ENCODE measurements around the gene USP24.

DNA sequence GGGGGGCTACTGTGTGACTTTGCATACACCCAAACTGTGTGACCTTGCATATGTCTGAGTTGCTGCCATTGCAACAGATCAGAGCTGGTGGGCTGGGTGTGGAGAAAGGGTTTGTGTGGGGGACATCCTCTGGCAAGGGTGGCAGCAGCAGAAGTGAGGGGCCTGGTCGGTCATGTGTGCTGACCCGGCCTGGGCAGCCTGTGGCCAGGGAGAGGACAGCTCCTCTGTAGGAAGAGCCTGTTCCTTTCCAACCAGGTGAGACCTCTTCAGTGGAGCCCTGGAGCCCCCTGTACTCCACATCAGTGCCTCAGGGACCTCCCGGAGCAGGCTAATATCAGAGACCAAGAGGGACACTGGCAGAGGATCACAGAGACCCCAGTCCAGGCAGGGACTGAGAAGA lies 167.6 kb downstream of the USP24 start:
- TF ChIP-seq, protein P1, sequence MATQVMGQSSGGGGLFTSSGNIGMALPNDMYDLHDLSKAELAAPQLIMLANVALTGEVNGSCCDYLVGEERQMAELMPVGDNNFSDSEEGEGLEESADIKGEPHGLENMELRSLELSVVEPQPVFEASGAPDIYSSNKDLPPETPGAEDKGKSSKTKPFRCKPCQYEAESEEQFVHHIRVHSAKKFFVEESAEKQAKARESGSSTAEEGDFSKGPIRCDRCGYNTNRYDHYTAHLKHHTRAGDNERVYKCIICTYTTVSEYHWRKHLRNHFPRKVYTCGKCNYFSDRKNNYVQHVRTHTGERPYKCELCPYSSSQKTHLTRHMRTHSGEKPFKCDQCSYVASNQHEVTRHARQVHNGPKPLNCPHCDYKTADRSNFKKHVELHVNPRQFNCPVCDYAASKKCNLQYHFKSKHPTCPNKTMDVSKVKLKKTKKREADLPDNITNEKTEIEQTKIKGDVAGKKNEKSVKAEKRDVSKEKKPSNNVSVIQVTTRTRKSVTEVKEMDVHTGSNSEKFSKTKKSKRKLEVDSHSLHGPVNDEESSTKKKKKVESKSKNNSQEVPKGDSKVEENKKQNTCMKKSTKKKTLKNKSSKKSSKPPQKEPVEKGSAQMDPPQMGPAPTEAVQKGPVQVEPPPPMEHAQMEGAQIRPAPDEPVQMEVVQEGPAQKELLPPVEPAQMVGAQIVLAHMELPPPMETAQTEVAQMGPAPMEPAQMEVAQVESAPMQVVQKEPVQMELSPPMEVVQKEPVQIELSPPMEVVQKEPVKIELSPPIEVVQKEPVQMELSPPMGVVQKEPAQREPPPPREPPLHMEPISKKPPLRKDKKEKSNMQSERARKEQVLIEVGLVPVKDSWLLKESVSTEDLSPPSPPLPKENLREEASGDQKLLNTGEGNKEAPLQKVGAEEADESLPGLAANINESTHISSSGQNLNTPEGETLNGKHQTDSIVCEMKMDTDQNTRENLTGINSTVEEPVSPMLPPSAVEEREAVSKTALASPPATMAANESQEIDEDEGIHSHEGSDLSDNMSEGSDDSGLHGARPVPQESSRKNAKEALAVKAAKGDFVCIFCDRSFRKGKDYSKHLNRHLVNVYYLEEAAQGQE (IDR thresholded peaks at IDR 0.05; ENCODE audit: low read depth, low read length): no peak
- TF ChIP-seq POLR2AphosphoS5 (IDR thresholded peaks at IDR 0.05; ENCODE audit: low read depth, low read length) (no peak), EZH2phosphoT487 (IDR thresholded peaks at IDR 0.05; ENCODE audit: borderline replicate concordance, low read depth) (no peak), GABPA (IDR thresholded peaks at IDR 0.05; ENCODE audit: low read depth) (no peak), CHD2 (IDR thresholded peaks at IDR 0.05; ENCODE audit: low read length, partially characterized antibody) (no peak), SMC3 (IDR thresholded peaks at IDR 0.05; ENCODE audit: low read depth, low read length) (no peak)
- TF ChIP-seq, protein P2, sequence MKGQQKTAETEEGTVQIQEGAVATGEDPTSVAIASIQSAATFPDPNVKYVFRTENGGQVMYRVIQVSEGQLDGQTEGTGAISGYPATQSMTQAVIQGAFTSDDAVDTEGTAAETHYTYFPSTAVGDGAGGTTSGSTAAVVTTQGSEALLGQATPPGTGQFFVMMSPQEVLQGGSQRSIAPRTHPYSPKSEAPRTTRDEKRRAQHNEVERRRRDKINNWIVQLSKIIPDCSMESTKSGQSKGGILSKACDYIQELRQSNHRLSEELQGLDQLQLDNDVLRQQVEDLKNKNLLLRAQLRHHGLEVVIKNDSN (IDR thresholded peaks at IDR 0.05; ENCODE audit: borderline replicate concordance, low read depth): no peak
- TF ChIP-seq, protein P3, sequence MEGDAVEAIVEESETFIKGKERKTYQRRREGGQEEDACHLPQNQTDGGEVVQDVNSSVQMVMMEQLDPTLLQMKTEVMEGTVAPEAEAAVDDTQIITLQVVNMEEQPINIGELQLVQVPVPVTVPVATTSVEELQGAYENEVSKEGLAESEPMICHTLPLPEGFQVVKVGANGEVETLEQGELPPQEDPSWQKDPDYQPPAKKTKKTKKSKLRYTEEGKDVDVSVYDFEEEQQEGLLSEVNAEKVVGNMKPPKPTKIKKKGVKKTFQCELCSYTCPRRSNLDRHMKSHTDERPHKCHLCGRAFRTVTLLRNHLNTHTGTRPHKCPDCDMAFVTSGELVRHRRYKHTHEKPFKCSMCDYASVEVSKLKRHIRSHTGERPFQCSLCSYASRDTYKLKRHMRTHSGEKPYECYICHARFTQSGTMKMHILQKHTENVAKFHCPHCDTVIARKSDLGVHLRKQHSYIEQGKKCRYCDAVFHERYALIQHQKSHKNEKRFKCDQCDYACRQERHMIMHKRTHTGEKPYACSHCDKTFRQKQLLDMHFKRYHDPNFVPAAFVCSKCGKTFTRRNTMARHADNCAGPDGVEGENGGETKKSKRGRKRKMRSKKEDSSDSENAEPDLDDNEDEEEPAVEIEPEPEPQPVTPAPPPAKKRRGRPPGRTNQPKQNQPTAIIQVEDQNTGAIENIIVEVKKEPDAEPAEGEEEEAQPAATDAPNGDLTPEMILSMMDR (IDR thresholded peaks at IDR 0.05): no peak
